ENCODE data around the gene KCNQ2. TPM values are rescaled to one million over a fixed set of nuclear protein-coding genes. Genes with fewer than 3 reads are reported as not detected.

The KCNQ2 gene
- total RNA-seq, 4 donors from 2014 or later, result not detected

DNA sequence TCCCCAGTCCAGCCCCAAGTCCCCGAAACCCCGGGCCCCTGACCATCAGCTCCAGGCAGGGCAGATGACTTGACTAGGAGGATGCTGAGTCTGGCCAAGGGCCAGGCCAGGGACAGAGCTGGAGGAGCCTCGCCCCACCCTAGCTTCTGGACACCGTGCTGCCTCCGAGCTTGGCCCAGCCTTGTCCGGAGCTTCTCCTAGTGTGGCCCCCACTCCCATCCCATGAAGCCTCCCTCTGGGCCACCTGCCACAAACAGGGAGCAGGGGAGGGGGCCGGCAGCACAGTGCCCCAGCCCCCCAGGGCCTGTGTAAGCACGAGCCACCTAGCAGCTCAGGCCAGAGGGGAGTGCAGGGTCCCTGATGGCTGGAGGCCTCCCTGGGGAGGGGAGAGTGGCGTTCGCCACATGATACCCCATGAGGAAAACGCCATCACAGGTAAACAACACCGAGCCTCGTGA, 21.1 kb upstream of the KCNQ2 start:
- peaks cover 9 to 26% (median 18%) of the 10 kb centered on the region in 3 donors for H3K4me1 ChIP-seq
- peaks cover 0 to 80% (median 13%) of the 10 kb centered on the region in 4 donors for H3K27me3 ChIP-seq
- H3K36me3 ChIP-seq, result no peaks in the 10 kb centered on the region
- no peak for DNase-seq
- TF ChIP-seq, protein P1, sequence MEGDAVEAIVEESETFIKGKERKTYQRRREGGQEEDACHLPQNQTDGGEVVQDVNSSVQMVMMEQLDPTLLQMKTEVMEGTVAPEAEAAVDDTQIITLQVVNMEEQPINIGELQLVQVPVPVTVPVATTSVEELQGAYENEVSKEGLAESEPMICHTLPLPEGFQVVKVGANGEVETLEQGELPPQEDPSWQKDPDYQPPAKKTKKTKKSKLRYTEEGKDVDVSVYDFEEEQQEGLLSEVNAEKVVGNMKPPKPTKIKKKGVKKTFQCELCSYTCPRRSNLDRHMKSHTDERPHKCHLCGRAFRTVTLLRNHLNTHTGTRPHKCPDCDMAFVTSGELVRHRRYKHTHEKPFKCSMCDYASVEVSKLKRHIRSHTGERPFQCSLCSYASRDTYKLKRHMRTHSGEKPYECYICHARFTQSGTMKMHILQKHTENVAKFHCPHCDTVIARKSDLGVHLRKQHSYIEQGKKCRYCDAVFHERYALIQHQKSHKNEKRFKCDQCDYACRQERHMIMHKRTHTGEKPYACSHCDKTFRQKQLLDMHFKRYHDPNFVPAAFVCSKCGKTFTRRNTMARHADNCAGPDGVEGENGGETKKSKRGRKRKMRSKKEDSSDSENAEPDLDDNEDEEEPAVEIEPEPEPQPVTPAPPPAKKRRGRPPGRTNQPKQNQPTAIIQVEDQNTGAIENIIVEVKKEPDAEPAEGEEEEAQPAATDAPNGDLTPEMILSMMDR (IDR thresholded peaks at IDR 0.05), result no peak
- TF ChIP-seq POLR2A (IDR thresholded peaks at IDR 0.05), result no peak
- intact Hi-C loops (cut with DNase I), result no loop called here
- H3K27ac ChIP-seq, result no peak overlapping the region
- 51% methylated on average over 12 of the region's 13 CpGs; no CpG with 5 or more reads in 1 of the 2 donors for WGBS, 2 donors
- H3K9me3 ChIP-seq, result no peaks in the 10 kb centered on the region
- no peak overlapping the region for H3K4me3 ChIP-seq

DNA sequence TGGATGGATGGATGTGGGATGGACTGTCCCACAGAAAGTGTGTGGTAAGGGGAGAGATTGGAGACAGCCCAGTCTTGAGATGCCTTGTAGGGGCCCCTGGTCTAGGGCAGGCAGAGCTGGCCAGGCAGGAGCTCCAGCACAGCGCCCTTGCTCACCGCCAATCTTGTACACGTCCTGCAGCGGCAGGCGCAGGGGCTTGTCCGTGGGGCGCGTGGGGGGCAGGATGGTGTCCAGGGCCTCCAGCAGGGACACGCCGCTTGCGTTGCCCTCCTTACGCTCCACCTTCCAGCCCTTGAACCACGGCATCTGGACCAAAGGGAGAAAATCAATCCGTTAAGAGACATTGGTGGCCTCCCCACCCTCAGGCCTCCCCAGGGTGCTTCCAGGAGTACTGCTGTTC, 20.5 kb upstream of the KCNQ2 start:
- H3K4me3 ChIP-seq, result no peak overlapping the region
- no peaks in the 10 kb centered on the region for H3K36me3 ChIP-seq
- peaks cover 5 to 25% (median 11%) of the 10 kb centered on the region in 3 donors for H3K4me1 ChIP-seq
- H3K27me3 ChIP-seq, result peaks cover 0 to 80% (median 9%) of the 10 kb centered on the region in 4 donors
- 79 to 87% methylated on average over 9 to 14 of the region's 14 CpGs for whole genome bisulfite sequencing, 2 donors
- no peak for DNase-seq
- TF ChIP-seq, protein P1 (IDR thresholded peaks at IDR 0.05), result no peak
- TF ChIP-seq POLR2A (IDR thresholded peaks at IDR 0.05), result no peak
- no peak overlapping the region for H3K27ac ChIP-seq
- intact Hi-C loops (cut with DNase I), result no loop called here
- H3K9me3 ChIP-seq, result no peaks in the 10 kb centered on the region

DNA sequence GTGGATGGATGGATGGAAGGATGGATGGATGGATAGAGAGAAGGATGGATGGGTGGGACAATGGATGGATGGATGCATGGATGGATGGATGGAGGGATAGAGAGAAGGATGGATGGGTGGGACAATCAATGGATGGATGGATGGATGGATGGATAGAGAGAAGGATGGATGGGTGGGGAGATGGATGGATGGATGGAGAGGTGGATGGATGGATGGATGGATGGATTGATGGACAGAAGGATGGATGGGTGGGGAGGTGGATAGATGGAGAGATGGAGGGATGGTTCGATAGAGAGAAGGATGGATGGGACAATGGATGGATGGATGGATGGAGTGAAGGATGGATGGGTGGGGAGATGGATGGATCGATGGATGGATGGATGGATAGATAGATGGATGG, 20.1 kb upstream of the KCNQ2 start:
- H3K4me3 ChIP-seq, result no peak overlapping the region
- peaks cover 5 to 20% (median 8%) of the 10 kb centered on the region in 3 donors for H3K4me1 ChIP-seq
- H3K27ac ChIP-seq, result no peak overlapping the region
- H3K9me3 ChIP-seq, result no peaks in the 10 kb centered on the region
- DNase-seq, result no peak
- intact Hi-C loops (cut with DNase I), result no loop called here
- TF ChIP-seq, protein P1 (IDR thresholded peaks at IDR 0.05), result no peak
- no peak for TF ChIP-seq POLR2A (IDR thresholded peaks at IDR 0.05)
- H3K27me3 ChIP-seq, result peaks cover 0 to 80% (median 10%) of the 10 kb centered on the region in 4 donors
- 75 to 82% methylated on average over 2 of the region's 2 CpGs for WGBS, 2 donors
- H3K36me3 ChIP-seq, result no peaks in the 10 kb centered on the region

DNA sequence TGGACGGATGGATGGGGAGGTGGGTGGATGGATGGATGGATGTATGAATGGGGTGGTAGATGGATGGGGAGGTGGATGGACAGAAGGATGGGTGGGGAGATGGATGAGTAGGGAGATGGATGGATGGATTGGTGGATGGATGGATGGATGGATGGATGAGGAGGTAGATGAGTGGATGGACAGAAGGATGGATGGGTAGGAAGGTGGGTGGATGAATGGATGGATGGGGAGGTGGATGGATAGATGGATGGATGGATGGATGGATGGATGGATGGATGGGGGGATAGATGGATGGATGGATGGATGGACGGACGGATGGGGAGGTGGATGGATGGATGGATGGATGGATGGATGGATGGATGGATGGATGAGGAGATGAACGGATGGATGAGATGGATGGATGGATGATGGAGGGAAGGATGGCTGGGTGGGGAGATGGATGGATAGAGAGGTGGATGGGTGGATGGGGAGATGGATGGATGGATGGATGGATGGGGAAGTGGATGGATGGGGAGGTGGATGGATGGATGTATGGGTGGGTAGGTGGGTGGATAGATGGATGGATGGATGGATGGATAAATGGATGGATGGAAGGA, 19.3 kb upstream of the KCNQ2 start:
- intact Hi-C loops (cut with DNase I), result no loop called here
- WGBS, 2 donors, result 52 to 64% methylated on average over 4 of the region's 4 CpGs
- peaks cover 0 to 80% (median 15%) of the 10 kb centered on the region in 4 donors for H3K27me3 ChIP-seq
- H3K4me3 ChIP-seq, result no peak overlapping the region
- H3K27ac ChIP-seq, result no peak overlapping the region
- no peaks in the 10 kb centered on the region for H3K36me3 ChIP-seq
- TF ChIP-seq, protein P1 (IDR thresholded peaks at IDR 0.05), result no peak
- no peak for TF ChIP-seq POLR2A (IDR thresholded peaks at IDR 0.05)
- DNase-seq, result no peak
- H3K9me3 ChIP-seq, result no peaks in the 10 kb centered on the region
- peaks cover 5 to 16% (median 8%) of the 10 kb centered on the region in 3 donors for H3K4me1 ChIP-seq

DNA sequence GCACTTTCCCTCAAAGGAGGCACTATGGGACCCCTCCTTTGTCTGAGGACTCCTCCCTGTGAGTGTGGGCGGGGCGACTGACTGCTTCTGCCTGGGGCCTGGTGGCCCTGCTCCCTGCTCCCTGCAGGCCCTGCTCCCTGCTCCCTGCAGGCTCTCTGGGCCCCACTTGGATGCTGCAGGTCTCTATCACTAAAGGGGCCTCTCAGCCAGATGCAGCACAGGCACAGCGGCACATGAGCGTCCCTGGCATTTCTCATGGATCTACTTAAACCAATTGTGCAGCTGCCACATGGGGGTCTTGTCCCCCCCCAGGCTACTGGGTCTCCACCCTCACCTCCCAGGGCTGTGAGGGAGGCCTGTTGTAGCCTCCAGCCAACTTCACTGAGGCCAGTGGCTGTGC, 18.6 kb upstream of the KCNQ2 start:
- H3K27me3 ChIP-seq, result peaks cover 0 to 80% (median 12%) of the 10 kb centered on the region in 4 donors
- H3K27ac ChIP-seq, result no peak overlapping the region
- H3K36me3 ChIP-seq, result no peaks in the 10 kb centered on the region
- no peak for TF ChIP-seq POLR2A (IDR thresholded peaks at IDR 0.05)
- TF ChIP-seq, protein P1 (IDR thresholded peaks at IDR 0.05), result no peak
- H3K4me3 ChIP-seq, result no peak overlapping the region
- DNase-seq, result no peak
- no peaks in the 10 kb centered on the region for H3K9me3 ChIP-seq
- WGBS, 2 donors, result 60% methylated on average over 2 of the region's 4 CpGs; no CpG with 5 or more reads in 1 of the 2 donors
- peaks cover 0 to 10% (median 2%) of the 10 kb centered on the region in 3 donors for H3K4me1 ChIP-seq
- intact Hi-C loops (cut with DNase I), result no loop called here
